IPS DF 4.7 (cell line): ENCODE measurements around the gene NOXA1.

ENCODE experiments used
- DNase-seq: peaks from one replicate; pipeline ENCODE4 v3.0.0-alpha.2; 2013; ENCODE audit warnings: low spot score; ENCODE audit errors: extremely low read depth

The NOXA1 gene

DNA sequence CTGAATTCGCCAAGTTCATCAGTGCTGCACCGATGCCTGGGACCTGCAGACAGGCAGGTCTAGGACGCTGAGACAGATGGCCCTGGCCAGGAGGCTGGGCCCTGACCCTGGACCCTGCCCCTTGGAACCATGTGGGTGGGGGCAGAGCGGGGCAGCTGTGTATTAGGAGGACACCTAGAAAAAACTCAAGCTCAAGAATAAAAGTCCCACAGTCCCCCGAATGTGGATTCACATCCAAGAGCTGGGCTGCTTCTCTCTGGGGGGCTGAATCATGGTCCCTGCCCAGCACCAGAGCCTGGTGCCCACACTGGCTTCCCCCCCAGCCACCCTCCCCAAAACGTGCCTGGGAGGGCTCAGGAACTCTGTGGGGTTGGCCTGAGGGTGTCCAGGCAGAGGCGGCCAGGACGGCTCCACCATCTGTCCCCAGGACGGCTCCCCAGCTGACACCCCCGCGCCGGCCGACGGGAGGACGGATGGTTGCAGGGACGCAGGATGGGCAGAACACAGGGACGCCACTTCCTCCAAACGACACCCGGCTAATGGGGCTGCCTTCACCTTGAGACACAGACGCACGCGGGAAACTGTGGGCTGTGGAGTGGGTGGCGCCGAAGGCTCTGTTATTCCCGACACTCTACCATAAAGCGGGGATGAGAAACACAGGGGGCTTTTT is 35.2 kb upstream of the NOXA1 start:
- no peak for DNase-seq

GRCh38 chr9:137388589-137389427 is 34.4 kb upstream of the NOXA1 start:
- no peak for DNase-seq

DNA sequence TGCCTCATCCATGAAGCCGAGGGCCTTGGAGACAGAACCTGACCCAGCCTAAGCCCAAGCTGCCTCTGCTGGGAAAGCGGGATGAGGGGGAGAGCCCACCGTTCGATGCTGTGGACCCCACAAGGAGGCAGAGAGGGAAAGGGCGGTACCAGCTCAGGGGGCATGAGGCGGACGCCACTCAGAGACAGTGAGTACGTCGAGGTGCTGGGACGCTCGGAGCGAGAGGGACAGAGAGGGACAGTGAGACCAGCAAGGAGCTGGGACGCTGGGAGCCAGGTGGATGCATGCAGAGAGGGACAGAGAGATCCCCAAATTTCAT is 33.8 kb upstream of the NOXA1 start:
- DNase-seq: no peak

DNA sequence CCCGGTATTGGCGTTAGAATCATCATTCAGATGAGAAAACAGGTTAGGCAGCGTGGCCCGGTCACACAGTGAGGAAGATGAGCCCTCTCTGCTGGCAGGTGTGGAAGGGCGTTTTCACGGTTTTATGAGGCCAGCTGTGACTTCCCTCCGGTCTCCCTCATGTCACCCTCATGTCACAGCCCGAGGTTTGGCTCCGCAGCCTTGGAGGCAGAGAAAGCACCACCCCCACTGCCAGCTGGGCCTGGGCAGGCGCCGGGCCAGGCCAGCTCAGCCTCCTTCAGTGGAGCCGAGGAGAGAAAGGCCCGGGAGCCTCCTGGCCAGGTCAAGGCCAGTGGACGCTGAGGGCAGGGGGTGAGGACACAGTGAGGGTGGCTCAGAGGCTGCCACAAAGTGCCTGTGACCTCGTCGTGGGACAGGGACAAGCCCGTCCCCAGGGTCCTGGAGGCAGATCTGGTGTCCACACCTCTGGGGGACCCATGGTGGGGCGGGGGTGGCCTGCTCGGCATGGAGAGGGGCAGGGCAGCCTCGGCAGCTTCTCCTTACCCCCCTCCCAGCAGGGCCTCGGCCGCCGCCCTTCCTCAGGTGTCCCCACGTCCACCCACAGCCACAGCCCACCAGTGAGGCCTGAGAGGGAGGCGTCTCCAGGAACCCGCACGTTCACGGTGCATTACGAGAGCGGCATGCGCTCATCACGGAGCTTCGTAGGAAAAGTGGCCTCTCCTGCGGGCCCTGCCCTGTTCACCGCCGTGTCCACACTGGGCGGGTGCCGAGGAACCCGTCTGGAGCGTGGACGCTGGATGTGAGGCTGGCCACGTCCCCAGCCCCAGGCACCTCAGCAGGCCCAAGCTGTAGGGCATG is 32.4 kb upstream of the NOXA1 start:
- no peak for DNase-seq

- no peak for DNase-seq
These were observed 31.8 kb upstream of the NOXA1 start for GRCh38 chr9:137391411-137391754.

- no peak for DNase-seq
These were observed 30.8 kb upstream of the NOXA1 start for GRCh38 chr9:137392232-137393007.

DNA sequence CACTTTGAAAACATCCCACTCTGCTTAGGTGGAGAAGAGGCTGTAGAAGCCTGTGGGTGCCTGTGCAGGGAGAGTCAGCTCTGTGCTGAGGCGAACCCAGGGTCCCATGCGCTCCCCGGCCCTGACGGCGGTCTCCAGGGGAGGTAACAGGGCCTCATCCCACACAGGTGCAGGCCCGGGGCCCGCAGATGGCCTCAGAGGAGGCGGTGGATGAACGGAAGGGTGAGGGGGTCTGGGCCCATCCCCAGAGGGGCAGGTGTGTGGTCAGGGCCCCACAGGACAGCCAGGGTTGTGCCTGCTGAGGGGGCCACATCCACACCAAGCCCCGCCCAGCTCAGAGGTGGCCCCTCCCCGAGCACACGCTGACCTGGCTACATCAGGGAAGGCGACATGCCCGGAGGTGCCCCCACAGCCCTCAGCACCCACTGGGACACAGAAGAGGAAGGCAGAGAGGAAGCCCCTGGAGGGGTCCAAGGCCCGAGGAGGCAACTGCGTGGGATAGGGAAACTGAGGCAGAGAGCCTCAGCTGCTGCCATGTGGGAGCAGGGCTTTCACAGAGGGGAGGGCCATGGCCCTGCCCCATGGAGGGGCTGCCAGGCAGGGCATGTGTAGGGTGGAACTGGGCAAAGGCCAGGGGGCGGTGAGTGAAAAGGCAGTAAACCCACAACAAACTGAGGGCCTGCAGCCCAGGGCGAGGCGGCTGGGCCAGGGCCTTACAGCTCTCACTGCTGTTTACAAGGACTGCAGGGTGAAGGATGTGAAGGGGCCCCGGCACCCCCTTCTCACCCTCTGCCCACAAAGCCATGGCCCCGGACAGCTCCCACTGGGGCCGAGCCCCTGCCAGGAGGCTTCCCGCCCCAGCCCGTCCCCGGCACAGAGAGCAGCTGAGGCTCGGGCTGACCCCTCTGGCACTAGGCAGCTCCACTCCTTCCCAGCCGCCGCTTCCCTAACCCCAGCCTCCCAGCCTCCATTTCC is 29.7 kb upstream of the NOXA1 start:
- DNase-seq: no peak

- DNase-seq: no peak
These were observed 28.1 kb upstream of the NOXA1 start for GRCh38 chr9:137394866-137395665.

- no peak for DNase-seq
These were observed 27.6 kb upstream of the NOXA1 start for GRCh38 chr9:137395666-137396010.

DNA sequence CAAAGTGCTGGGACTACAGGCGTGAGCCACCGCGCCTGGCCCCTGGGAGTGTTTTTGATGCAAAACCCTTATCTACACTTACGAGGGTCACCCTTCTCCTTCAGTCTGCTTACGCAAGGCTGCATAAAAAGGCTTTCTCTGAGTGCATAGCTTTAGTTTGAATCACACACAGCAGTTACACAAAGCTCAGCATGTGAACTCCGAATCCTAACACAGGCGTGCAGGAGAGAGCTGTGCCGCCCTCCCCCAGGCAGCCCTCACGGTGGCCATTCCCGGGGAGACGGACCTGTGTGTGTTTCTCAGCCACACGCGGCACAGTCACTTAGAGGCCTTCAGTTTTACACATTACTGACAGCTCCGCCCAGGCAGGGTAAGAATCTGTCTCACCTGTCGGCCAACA is 27.0 kb upstream of the NOXA1 start:
- DNase-seq: no peak

- DNase-seq: no peak
These were observed 26.4 kb upstream of the NOXA1 start for GRCh38 chr9:137396634-137397367.

- no peak for DNase-seq
These were observed 25.3 kb upstream of the NOXA1 start for GRCh38 chr9:137397675-137398423.

- DNase-seq: no peak
These were observed 24.4 kb upstream of the NOXA1 start for GRCh38 chr9:137398561-137399468.

DNA sequence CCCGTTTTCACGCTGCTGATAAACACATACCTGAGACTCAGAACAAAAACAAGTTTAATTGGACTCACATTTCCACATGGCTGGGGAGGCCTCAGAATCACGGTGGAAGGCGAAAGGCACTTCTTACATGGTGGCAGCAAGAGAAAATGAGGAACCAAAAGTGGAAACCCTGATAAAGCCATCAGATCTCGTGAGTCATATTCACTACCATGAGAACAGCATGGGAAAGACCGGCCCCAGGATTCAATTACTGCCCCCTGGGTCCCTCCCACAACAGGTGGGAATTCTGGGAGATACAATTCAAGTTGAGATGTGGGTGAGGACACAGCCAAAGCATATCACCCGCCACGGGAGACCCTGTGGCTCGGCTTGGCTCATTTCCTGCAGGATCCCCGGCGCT is 20.4 kb upstream of the NOXA1 start:
- DNase-seq: no peak

DNA sequence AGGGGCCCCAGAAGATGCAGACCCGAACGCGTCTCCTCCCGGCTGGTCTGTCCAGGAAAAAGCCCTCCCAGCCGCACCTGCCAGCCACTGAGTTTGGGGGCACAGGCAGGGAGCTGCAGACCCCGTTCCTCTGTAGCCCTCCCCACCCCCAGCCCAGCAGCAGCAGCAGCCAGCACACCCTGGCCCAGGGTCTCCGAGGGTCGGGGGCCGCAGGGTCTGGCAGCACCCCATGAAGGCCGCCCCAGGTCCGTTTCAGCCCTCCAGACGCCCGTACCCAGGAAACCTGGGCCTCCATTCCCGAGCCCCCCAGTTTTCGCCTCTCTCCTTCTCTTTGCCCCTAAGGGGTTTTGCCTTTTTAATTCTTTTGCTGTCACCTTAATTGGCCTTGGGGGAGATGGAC is 19.9 kb upstream of the NOXA1 start:
- DNase-seq: no peak

DNA sequence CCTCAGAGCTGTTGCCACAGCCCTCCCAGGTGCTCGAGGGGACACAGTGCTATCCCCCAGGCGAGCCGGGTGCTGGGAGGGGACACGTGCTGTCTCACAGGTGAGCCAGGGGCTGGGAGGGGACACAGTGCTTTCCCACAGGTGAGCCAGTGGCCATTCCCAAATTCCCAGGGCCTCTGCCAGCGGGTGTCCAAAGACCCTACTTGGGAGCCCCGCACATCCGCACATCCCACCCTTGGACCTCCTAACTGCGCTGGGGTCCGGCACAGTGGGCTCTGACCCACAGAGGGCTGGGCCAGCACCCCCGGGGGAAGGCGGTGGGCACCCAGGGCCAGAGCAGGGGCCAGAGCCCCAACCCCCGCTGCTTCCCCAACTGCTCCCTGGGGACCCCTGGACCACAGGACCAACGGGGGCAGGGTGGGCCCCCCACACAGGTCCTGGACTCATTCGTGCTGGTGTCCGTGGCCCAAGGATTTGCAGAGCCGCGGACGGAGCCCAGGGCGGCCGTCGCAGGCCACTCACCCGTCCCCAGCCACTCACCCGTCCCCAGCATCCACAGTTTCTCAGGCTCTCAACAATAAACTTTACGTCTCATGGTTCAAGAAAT is 18.1 kb upstream of the NOXA1 start:
- DNase-seq: no peak

DNA sequence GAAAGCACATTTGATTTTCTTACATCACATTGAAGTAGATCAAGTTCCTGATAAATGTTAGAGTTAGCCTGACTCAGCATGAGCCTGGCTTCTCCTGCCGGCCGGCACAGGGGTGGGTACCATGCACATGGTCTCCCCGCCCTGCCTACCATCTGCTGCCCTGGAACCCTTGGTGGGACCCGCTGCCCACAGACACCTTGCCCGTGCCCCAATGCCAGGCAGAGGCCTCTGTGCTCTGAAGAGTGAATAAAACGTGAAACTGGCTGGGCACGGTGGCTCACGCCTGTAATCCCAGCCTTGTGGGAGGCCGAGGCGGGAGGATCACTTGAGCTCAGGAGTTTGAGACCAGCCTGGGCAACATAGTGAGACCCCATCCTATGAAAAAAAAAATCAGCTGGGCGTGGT is 17.5 kb upstream of the NOXA1 start:
- DNase-seq: no peak
